MM.1S (cell line): ENCODE measurements around the gene NIN.

Experiments
- CTCF ChIP-seq: fragments of 300-600 bp; sonication (generic); IDR thresholded peaks from 2 replicates; pipeline ENCODE4 v1.5.1; 2016; ENCODE audit warnings: antibody characterized with exemption, low read length, mixed read lengths
- EZH2 ChIP-seq: fragments of 300-600 bp; sonication (generic); optimal IDR thresholded peaks from 2 replicates; pipeline ENCODE3; 2017; ENCODE audit warnings: low read depth, mild to moderate bottlenecking, antibody characterized with exemption, low read length, mixed read lengths

- no peak for TF ChIP-seq CTCF
- TF ChIP-seq EZH2: no peak
Measured at GRCh38 chr14:50728836-50729235, 102.1 kb downstream of the NIN start.
